Thyroid gland (tissue), 4 donors: ENCODE measurements around the gene NKAPD1. TPM values are rescaled to one million over a fixed set of nuclear protein-coding genes. Genes with fewer than 3 reads are reported as not detected.
"Not testable (repeated sequence)": the region's sequence is repeated elsewhere in the genome, so short reads cannot be mapped to it uniquely, and the experiment has no call there.

ENCODE experiments used
- DNase-seq, 2 donors: peaks; one replicate each; pipeline ENCODE4 v3.0.0-alpha.2; 2019
- H3K27ac ChIP-seq, 3 donors: fragments of 200-600 bp; sonication (generic); 1 replicate in 2 of 3; 2 replicates in 1 of 3; pipeline ENCODE4 v1.5.1; 2016 to 2019; ENCODE audit warnings: mild to moderate bottlenecking in 1 of 3, moderate library complexity in 1 of 3
- H3K27me3 ChIP-seq: fragments of 200-600 bp; sonication (generic); one replicate; pipeline ENCODE4 v1.5.1; 2019
- H3K36me3 ChIP-seq, 2 donors: fragments of 200-600 bp; sonication (generic); one replicate each; pipeline ENCODE4 v1.5.1; 2016 to 2019
- H3K4me1 ChIP-seq, 2 donors: fragments of 200-600 bp; sonication (generic); one replicate each; pipeline ENCODE4 v1.5.1; 2017 to 2019
- H3K4me3 ChIP-seq, 3 donors: fragments of 200-600 bp; sonication (generic); replicated peaks in 1 of 3; 1 replicate in 2 of 3; 2 replicates in 1 of 3; pipeline ENCODE4 v1.5.1; 2016; ENCODE audit warnings: mild to moderate bottlenecking in 1 of 3
- H3K9me3 ChIP-seq: fragments of 200-600 bp; sonication (generic); one replicate; pipeline ENCODE4 v1.5.1; 2017
- POLR2A ChIP-seq, 2 donors: fragments of 450-650 bp; IDR thresholded peaks; one replicate each; pipeline ENCODE4 v1.6.1; 2017; ENCODE audit warnings: antibody characterized with exemption in 2 of 2, mild to moderate bottlenecking in 2 of 2, moderate library complexity in 1 of 2
- WGBS, 2 donors: methylation state at CpG; one replicate each; pipeline ENCODE4 v1.1.5; 2017; 5-methylcytosine and 5-hydroxymethylcytosine counted together
- intact Hi-C: fragments of 100-400 bp; cut with DNase I; formaldehyde crosslinking; loops from one replicate; pipeline ENCODE4 v1.15.1; 2023
- total RNA-seq, 4 donors: library from RNA; depleted of rRNA; stranded (reverse); fragments of >200 nt; gene quantifications; one replicate each; pipeline ENCODE4 v1.2.3, GENCODE V29; 2016
- TF ChIP-seq, protein P1 (sequence below), 6 experiments: fragments of 200-600 bp in 3 of 6; fragments of 450-650 bp in 3 of 6; sonication (generic) in 3 of 6; IDR thresholded peaks; one replicate each; pipeline ENCODE4 v1.5.1; 2016 to 2019; ENCODE audit warnings: antibody characterized with exemption in 6 of 6, mild to moderate bottlenecking in 2 of 6, inconsistent platforms in 1 of 6, moderate library complexity in 1 of 6

NKAPD1 gene
- total RNA-seq, 4 donors from 2014 or later: 13.2 to 20.8 (median 18.8) TPM

DNA sequence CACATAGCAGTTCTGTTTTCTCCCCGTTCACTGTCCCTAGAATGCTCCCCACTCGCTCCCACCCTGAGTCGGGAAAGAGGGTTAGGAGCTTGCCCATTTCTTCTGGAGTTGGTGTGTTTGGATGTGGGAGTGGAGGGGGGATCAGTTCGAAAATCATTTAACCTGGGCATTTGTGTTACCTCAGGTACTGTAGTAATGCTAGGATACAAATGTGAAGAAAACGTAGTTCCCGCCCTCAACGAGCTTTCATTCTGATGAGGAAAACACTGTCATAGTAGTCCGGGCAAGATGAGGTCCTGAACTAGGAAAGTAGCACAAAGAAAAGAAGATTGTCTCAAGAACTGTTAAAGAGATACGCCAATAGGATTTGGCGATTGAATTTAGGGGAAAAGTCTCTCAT, 13.1 kb downstream of the NKAPD1 start:
- WGBS, 2 donors: 16 to 19% methylated on average over 10 of the region's 10 CpGs
- Histone ChIP-seq H3K27me3 (no peaks in the 10 kb centered on the region), H3K36me3 (peaks cover 41 to 52% of the 10 kb centered on the region in 2 donors), H3K9me3 (no peaks in the 10 kb centered on the region), H3K4me1 (peaks cover 14 to 23% of the 10 kb centered on the region in 2 donors), H3K4me3 (peak overlapping the region; percentile 60 to 96 (median 82)), H3K27ac (peak overlapping the region in 2 of 3 donors; percentile 52 to 69)
- no peak for TF ChIP-seq POLR2A (IDR thresholded peaks at IDR 0.05)
- TF ChIP-seq, protein P1, sequence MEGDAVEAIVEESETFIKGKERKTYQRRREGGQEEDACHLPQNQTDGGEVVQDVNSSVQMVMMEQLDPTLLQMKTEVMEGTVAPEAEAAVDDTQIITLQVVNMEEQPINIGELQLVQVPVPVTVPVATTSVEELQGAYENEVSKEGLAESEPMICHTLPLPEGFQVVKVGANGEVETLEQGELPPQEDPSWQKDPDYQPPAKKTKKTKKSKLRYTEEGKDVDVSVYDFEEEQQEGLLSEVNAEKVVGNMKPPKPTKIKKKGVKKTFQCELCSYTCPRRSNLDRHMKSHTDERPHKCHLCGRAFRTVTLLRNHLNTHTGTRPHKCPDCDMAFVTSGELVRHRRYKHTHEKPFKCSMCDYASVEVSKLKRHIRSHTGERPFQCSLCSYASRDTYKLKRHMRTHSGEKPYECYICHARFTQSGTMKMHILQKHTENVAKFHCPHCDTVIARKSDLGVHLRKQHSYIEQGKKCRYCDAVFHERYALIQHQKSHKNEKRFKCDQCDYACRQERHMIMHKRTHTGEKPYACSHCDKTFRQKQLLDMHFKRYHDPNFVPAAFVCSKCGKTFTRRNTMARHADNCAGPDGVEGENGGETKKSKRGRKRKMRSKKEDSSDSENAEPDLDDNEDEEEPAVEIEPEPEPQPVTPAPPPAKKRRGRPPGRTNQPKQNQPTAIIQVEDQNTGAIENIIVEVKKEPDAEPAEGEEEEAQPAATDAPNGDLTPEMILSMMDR (IDR thresholded peaks at IDR 0.05): no peak
- DNase-seq: no peak
- intact Hi-C loops: no loop called here

DNA sequence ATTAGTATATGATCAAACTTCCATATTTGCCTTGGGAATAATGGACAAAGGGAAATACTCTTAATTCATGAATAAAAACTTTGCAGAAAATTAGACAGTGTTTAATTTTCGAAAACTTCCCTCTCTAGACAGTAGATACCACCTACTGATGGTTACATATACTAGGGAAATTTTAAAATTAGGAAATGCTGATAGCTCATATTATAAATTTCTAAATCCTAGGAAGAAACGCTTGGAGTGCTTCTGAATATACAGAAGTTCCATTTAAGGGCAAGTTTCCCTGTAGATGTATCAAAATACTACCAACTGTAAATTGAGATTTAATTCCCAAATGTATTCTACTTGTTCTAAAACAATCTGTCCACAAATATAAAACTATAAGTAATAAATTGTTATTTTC, 21.2 kb downstream of the NKAPD1 start:
- 93 to 96% methylated on average over 2 of the region's 2 CpGs for WGBS, 2 donors
- intact Hi-C loops, H3K27me3 ChIP-seq, H3K4me3 ChIP-seq, H3K9me3 ChIP-seq, DNase-seq, H3K4me1 ChIP-seq, H3K27ac ChIP-seq: not testable (repeated sequence)
- H3K36me3 ChIP-seq: peaks cover 26 to 54% of the 10 kb centered on the region in 2 donors

DNA sequence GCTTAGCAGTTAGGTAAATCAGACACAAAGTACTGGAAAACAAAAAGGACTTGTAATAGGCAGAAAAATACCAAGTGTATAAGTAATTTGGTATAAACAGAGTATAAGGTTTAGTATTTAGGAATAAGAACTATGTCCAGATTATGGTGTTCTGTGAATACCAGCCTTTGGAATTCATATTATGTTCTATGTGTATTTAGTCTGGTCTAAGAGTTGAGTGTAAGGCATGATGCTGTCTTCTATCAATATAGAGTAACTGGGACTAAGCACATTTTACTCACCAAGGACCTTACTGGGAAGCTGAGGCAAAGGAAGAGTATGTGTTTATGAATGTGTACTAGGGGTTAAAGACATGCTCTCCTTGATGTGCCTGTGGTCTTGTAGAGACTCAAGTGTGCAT, 22.1 kb downstream of the NKAPD1 start:
- no peak overlapping the region for H3K4me3 ChIP-seq
- intact Hi-C loops: no loop called here
- DNase-seq: no peak
- no peaks in the 10 kb centered on the region for H3K27me3 ChIP-seq
- H3K36me3 ChIP-seq: peaks cover 20 to 45% of the 10 kb centered on the region in 2 donors
- H3K27ac ChIP-seq: no peak overlapping the region
- H3K9me3 ChIP-seq: no peaks in the 10 kb centered on the region
- no peak for TF ChIP-seq POLR2A (IDR thresholded peaks at IDR 0.05)
- TF ChIP-seq, protein P1 (IDR thresholded peaks at IDR 0.05): no peak
- H3K4me1 ChIP-seq: no peaks in the 10 kb centered on the region

DNA sequence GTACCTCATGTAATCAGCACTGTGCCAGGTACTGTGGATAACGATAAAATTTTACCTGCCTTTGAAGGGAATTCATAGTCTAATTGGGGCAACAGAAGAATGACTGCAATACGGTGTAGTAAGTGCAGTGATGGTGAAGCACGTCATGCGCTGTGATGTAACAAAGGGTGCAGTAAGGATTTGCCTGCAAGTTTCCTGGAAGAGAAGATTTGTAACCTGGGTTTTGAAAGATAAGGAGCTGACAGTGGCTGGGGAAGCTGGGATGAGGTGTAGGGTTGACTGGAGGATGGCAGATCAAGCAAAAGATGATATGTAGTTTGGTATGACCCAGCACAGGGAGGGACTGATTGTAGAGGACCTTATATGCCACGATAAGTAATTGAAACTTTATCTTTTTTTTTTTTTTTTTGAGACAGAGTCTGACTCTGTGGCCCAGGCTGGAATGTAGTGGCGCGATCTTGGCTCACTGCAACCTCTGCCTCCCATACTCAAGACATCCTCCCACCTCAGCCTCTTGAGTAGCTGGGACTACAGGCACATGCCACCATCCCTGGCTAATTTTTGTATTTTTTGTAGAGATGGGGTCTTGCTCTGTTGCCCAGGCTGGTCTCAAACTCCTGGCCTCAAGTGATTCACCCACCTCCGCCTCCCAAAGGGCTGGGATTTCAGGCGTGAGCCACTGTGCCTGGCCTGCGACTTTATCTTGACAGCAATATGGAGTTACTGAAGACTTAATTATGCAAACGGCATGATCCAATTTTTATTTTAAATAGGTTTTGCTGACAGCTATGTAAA, 23.8 kb downstream of the NKAPD1 start:
- 93 to 94% methylated on average over 11 of the region's 11 CpGs for WGBS, 2 donors
- intact Hi-C loops: no loop called here
- Histone ChIP-seq H3K27me3 (no peaks in the 10 kb centered on the region), H3K36me3 (peaks cover 10 to 30% of the 10 kb centered on the region in 2 donors), H3K9me3 (no peaks in the 10 kb centered on the region), H3K4me3 (no peak overlapping the region), H3K27ac (no peak overlapping the region), H3K4me1 (no peaks in the 10 kb centered on the region)
- DNase-seq: no peak
- TF ChIP-seq POLR2A (IDR thresholded peaks at IDR 0.05): no peak
- TF ChIP-seq, protein P1 (IDR thresholded peaks at IDR 0.05): no peak

DNA sequence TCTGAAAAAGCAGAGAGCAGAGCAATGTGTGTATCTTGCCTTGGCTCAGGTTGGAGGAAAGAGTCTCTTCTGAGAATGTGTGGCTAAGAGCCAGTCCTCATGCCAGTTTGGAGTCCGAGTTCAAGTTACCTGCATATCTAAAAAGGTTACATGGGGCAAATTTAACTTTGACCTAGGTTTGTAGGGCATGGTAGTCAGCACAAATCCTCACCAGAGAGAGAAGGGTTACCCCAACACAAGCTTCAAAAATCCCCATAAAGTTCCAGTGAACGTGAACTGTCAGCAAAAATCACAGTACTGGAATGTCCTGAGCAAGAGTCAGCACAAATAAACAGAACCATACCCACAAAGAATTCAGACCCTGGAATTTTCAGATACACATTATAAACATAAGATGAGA, 26.4 kb downstream of the NKAPD1 start:
- Histone ChIP-seq H3K4me3 (no peak overlapping the region), H3K9me3 (no peaks in the 10 kb centered on the region), H3K27ac (no peak overlapping the region), H3K4me1 (no peaks in the 10 kb centered on the region), H3K27me3 (no peaks in the 10 kb centered on the region), H3K36me3 (peaks cover 4 to 14% of the 10 kb centered on the region in 2 donors)
- WGBS, 2 donors: 76 to 84% methylated on average over 2 of the region's 2 CpGs
- DNase-seq: no peak
- no peak for TF ChIP-seq POLR2A (IDR thresholded peaks at IDR 0.05)
- TF ChIP-seq, protein P1 (IDR thresholded peaks at IDR 0.05): no peak
- intact Hi-C loops: no loop called here
